Astrocyte (in vitro differentiated cells and primary cell): ENCODE data around the gene NRP1.

ENCODE experiments used
- CTCF ChIP-seq: IDR thresholded peaks from 2 replicates; pipeline ENCODE4 v1.5.1; 2011; ENCODE audit warnings: low read depth, mild to moderate bottlenecking, inconsistent platforms, low read length, moderate library complexity; ENCODE audit not compliant: insufficient read depth
- EZH2 ChIP-seq: IDR thresholded peaks from 2 replicates; pipeline ENCODE4 v1.6.1; 2012; ENCODE audit warnings: mild to moderate bottlenecking, low read length, inconsistent platforms; ENCODE audit not compliant: insufficient read depth

GRCh38 chr10:33209802-33210201, 124.7 kb downstream of the NRP1 start:
- TF ChIP-seq CTCF (no peak), EZH2 (no peak)
